Daoy (cell line): ENCODE measurements around the gene BSN. TPM values are rescaled to one million over a fixed set of nuclear protein-coding genes. Genes with fewer than 3 reads are reported as not detected.

Source experiments
- DNase-seq: peaks from one replicate; pipeline ENCODE4 v3.0.0-alpha.2; 2015; ENCODE audit warnings: low read depth
- total RNA-seq: library from RNA; depleted of rRNA; stranded (reverse); fragments of >200 nt; shearing (Covaris generic); gene quantifications from 2 replicates; pipeline ENCODE4 v1.2.3, GENCODE V29; 2014

BSN gene
- total RNA-seq, 1 experiment from 2014 or later: 0.29 TPM

GRCh38 chr3:49654176-49654825 is 100.0 kb downstream of the BSN start:
- no peak for DNase-seq

GRCh38 chr3:49654955-49655556 is 100.8 kb downstream of the BSN start:
- no peak for DNase-seq

GRCh38 chr3:49655731-49656285 is 101.5 kb downstream of the BSN start:
- DNase-seq: no peak

GRCh38 chr3:49656541-49657112 is 102.3 kb downstream of the BSN start:
- DNase-seq: peak; percentile 33

- DNase-seq: no peak
Measured at GRCh38 chr3:49657208-49657915, 103.1 kb downstream of the BSN start.

- no peak for DNase-seq
Measured at GRCh38 chr3:49658711-49659110, 104.4 kb downstream of the BSN start.

GRCh38 chr3:49659756-49660155 is 105.5 kb downstream of the BSN start:
- DNase-seq: no peak

GRCh38 chr3:49661281-49661680 is 107.0 kb downstream of the BSN start:
- DNase-seq: no peak

- DNase-seq: no peak
Measured at GRCh38 chr3:49662021-49662420, 107.7 kb downstream of the BSN start.

- no peak for DNase-seq
Measured at GRCh38 chr3:49662720-49663413, 108.6 kb downstream of the BSN start.

- DNase-seq: no peak
Measured at GRCh38 chr3:49663831-49664230, 109.6 kb downstream of the BSN start.

- DNase-seq: no peak
Measured at GRCh38 chr3:49664300-49664699, 110.0 kb downstream of the BSN start.

GRCh38 chr3:49665822-49666519 is 111.7 kb downstream of the BSN start:
- DNase-seq: no peak

- peak; percentile 13 for DNase-seq
Measured at GRCh38 chr3:49666592-49666991, 112.3 kb downstream of the BSN start.

- no peak for DNase-seq
Measured at GRCh38 chr3:49667701-49668413, 113.6 kb downstream of the BSN start.

GRCh38 chr3:49668414-49668797 is 114.1 kb downstream of the BSN start:
- no peak for DNase-seq

- DNase-seq: peak; percentile 49
Measured at GRCh38 chr3:49668861-49669260, 114.6 kb downstream of the BSN start.

- no peak for DNase-seq
Measured at GRCh38 chr3:49669352-49669751, 115.1 kb downstream of the BSN start.

GRCh38 chr3:49670940-49671290 is 116.6 kb downstream of the BSN start:
- DNase-seq: no peak
